Neural cell (in vitro differentiated cells): ENCODE data around the gene UVRAG. TPM values are rescaled to one million over a fixed set of nuclear protein-coding genes. Genes with fewer than 3 reads are reported as not detected.

Experiments used
- H2AFZ ChIP-seq: fragments of 200-600, 300-800 bp; sonication (generic), shearing (Covaris generic); 2 replicates; pipeline ENCODE4 v1.6.0; 2014; ENCODE audit warnings: low read depth, mild to moderate bottlenecking, antibody characterized with exemption, low read length, moderate library complexity
- H3F3A ChIP-seq: fragments of 200-600 bp; shearing (Covaris generic); 2 replicates; pipeline ENCODE4 v1.6.1; 2016; ENCODE audit warnings: mild to moderate bottlenecking, moderate library complexity, mixed read lengths, antibody characterized with exemption, low read length; ENCODE audit not compliant: insufficient read depth, poor library complexity, severe bottlenecking
- H3K27ac ChIP-seq: fragments of 200-600, 300-800 bp; sonication (generic), shearing (Covaris generic); 2 replicates; pipeline ENCODE4 v1.5.1; 2014; ENCODE audit warnings: mild to moderate bottlenecking, low read length, moderate library complexity
- H3K27me3 ChIP-seq: fragments of 300-800, 200-600 bp; sonication (generic), shearing (Covaris generic); 2 replicates; pipeline ENCODE4 v1.6.0; 2014; ENCODE audit warnings: mild to moderate bottlenecking, low read depth, low read length, moderate library complexity; ENCODE audit not compliant: insufficient read depth
- H3K36me3 ChIP-seq: fragments of 300-800, 200-600 bp; sonication (generic), shearing (Covaris generic); 2 replicates; pipeline ENCODE4 v1.5.1; 2014; ENCODE audit warnings: mild to moderate bottlenecking, antibody characterized with exemption, low read length, moderate library complexity; ENCODE audit not compliant: insufficient read depth
- H3K4me2 ChIP-seq: fragments of 300-800, 200-600 bp; sonication (generic), shearing (Covaris generic); 2 replicates; pipeline ENCODE4 v1.6.0; 2014; ENCODE audit warnings: mild to moderate bottlenecking, low read length
- H3K4me3 ChIP-seq: fragments of 300-800, 200-600 bp; sonication (generic), shearing (Covaris generic); 2 replicates; pipeline ENCODE4 v1.5.1; 2014; ENCODE audit warnings: mild to moderate bottlenecking, low read length, moderate library complexity
- H3K79me2 ChIP-seq: fragments of 200-600 bp; shearing (Covaris generic); replicated peaks from 2 replicates; pipeline ENCODE4 v1.6.0; 2014; ENCODE audit warnings: mild to moderate bottlenecking, low read length, moderate library complexity; ENCODE audit not compliant: insufficient read depth
- H3K9ac ChIP-seq: fragments of 300-800, 200-600 bp; sonication (generic), shearing (Covaris generic); 2 replicates; pipeline ENCODE4 v1.6.1; 2016; ENCODE audit warnings: mild to moderate bottlenecking, low read length, mixed read lengths
- H3K9me2 ChIP-seq: fragments of 200-600 bp; shearing (Covaris generic); 2 replicates; pipeline ENCODE4 v1.6.1; 2016; ENCODE audit warnings: mild to moderate bottlenecking, low read length, mixed read lengths; ENCODE audit not compliant: insufficient read depth
- H3K9me3 ChIP-seq: fragments of 200-600, 300-800 bp; sonication (generic), shearing (Covaris generic); 2 replicates; pipeline ENCODE4 v1.6.1; 2016; ENCODE audit warnings: mild to moderate bottlenecking, mixed run types, low read length, moderate library complexity, mixed read lengths
- H4K20me1 ChIP-seq: fragments of 200-600 bp; shearing (Covaris generic); 2 replicates; pipeline ENCODE4 v1.6.1; 2016; ENCODE audit warnings: mild to moderate bottlenecking, mixed run types; ENCODE audit not compliant: insufficient read depth
- CTCF ChIP-seq: fragments of 450-650 bp; IDR thresholded peaks from 2 replicates; pipeline ENCODE4 v1.5.1; 2014; ENCODE audit warnings: antibody characterized with exemption, mild to moderate bottlenecking, moderate library complexity; ENCODE audit not compliant: poor library complexity, severe bottlenecking
- EP300 ChIP-seq: fragments of 450-650 bp; conservative IDR thresholded peaks from 2 replicates; pipeline ENCODE4 v1.6.1; 2014; ENCODE audit warnings: antibody characterized with exemption, mild to moderate bottlenecking, moderate library complexity; ENCODE audit not compliant: poor library complexity, severe bottlenecking
- EZH2 ChIP-seq: fragments of 200-600, 300-800 bp; shearing (Covaris generic), sonication (generic); IDR thresholded peaks from 2 replicates; pipeline ENCODE4 v1.6.1; 2014; ENCODE audit warnings: antibody characterized with exemption, low read length, borderline replicate concordance, mild to moderate bottlenecking; ENCODE audit not compliant: insufficient read depth, poor library complexity, severe bottlenecking
- MXI1 ChIP-seq: fragments of 450-650 bp; conservative IDR thresholded peaks from 2 replicates; pipeline ENCODE4 v1.6.1; 2014; ENCODE audit warnings: antibody characterized with exemption, mild to moderate bottlenecking; ENCODE audit not compliant: poor library complexity, severe bottlenecking
- POLR2AphosphoS5 ChIP-seq: IDR thresholded peaks from 2 replicates; pipeline ENCODE4 v1.6.1; 2012
- RAD21 ChIP-seq: fragments of 450-650 bp; conservative IDR thresholded peaks from 2 replicates; pipeline ENCODE4 v1.6.1; 2014; ENCODE audit warnings: antibody characterized with exemption, mild to moderate bottlenecking, moderate library complexity
- REST ChIP-seq: IDR thresholded peaks from 2 replicates; pipeline ENCODE4 v1.6.1; 2012; ENCODE audit warnings: borderline replicate concordance
- SMC3 ChIP-seq: fragments of 450-650 bp; conservative IDR thresholded peaks from 2 replicates; pipeline ENCODE4 v1.6.1; 2014; ENCODE audit warnings: antibody characterized with exemption, mild to moderate bottlenecking, moderate library complexity; ENCODE audit not compliant: poor library complexity
- TAF1 ChIP-seq: IDR thresholded peaks from 2 replicates; pipeline ENCODE4 v1.6.1; 2012; ENCODE audit warnings: low read depth
- polyA plus RNA-seq: library from polyadenylated mRNA; depleted of rRNA; stranded (reverse); fragments of >200 nt; gene quantifications from 2 replicates; pipeline ENCODE4 v1.2.3, GENCODE V29; 2014

The UVRAG gene
- polyA plus RNA-seq, 1 donor from 2014 or later = 31.6 TPM

GRCh38 chr11:75949023-75949672 is 134.1 kb downstream of the UVRAG start:
- H3K27ac ChIP-seq = no peak overlapping the region
- TF ChIP-seq TAF1 (no peak), SMC3 (no peak), POLR2AphosphoS5 (no peak), EZH2 (no peak), MXI1 (no peak), EP300 (no peak), REST (no peak), CTCF (no peak), RAD21 (no peak)
- no peaks in the 10 kb centered on the region for H3F3A ChIP-seq
- H4K20me1 ChIP-seq = no peaks in the 10 kb centered on the region
- H2AFZ ChIP-seq = no peak overlapping the region
- no peak overlapping the region for H3K9ac ChIP-seq
- H3K4me2 ChIP-seq = no peak overlapping the region
- no peaks in the 10 kb centered on the region for H3K27me3 ChIP-seq
- no peaks in the 10 kb centered on the region for H3K9me3 ChIP-seq
- H3K36me3 ChIP-seq = no peaks in the 10 kb centered on the region
- no peaks in the 10 kb centered on the region for H3K9me2 ChIP-seq
- no peaks in the 10 kb centered on the region for H3K79me2 ChIP-seq
- H3K4me3 ChIP-seq = no peak overlapping the region

- no peaks in the 10 kb centered on the region for H3K27me3 ChIP-seq
- no peak overlapping the region for H3K4me2 ChIP-seq
- no peak overlapping the region for H3K9ac ChIP-seq
- H3K9me2 ChIP-seq = no peaks in the 10 kb centered on the region
- H3K4me3 ChIP-seq = no peak overlapping the region
- TF ChIP-seq MXI1 = no peak
- no peak for TF ChIP-seq CTCF
- TF ChIP-seq REST = no peak
- no peak for TF ChIP-seq RAD21
- no peak for TF ChIP-seq SMC3
- no peak for TF ChIP-seq TAF1
- TF ChIP-seq EZH2 = no peak
- H2AFZ ChIP-seq = no peak overlapping the region
- H3K79me2 ChIP-seq = no peaks in the 10 kb centered on the region
- no peaks in the 10 kb centered on the region for H3F3A ChIP-seq
- no peak overlapping the region for H3K27ac ChIP-seq
- no peaks in the 10 kb centered on the region for H4K20me1 ChIP-seq
- no peaks in the 10 kb centered on the region for H3K36me3 ChIP-seq
- no peaks in the 10 kb centered on the region for H3K9me3 ChIP-seq
Measured at GRCh38 chr11:75950141-75950540, 135.1 kb downstream of the UVRAG start.
